VCaP (cell line): ENCODE measurements around the gene AQP1.

Experiments
- H3K27ac ChIP-seq: fragments of 450-650 bp; 2 replicates; pipeline ENCODE4 v1.5.1; 2017
- TF ChIP-seq, protein P1 (sequence below): fragments of 450-650 bp; conservative IDR thresholded peaks from 2 replicates; pipeline ENCODE4 v1.5.1; 2017; ENCODE audit warnings: mild to moderate bottlenecking, moderate library complexity

Gene AQP1

DNA sequence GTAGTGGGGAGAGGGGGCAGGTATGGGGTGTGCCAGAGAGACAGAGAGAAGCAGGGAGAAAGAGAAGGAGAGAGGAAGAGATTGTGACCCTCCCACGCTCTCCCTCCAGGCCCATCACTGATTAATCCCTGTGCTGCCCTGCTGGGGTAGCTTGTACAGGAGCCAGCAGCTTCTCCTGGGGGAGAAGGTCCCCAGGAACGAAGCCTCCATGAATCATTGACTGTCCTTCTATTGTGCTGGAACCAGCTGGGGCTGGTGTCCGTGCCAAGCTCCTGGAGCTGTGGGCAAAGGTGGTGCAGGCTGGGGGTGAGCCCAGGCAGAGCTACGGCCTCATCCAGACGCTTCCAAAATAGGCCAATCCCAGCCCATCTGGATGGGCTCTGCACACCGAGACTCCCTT lies 20.9 kb downstream of the AQP1 start:
- TF ChIP-seq, protein P1, sequence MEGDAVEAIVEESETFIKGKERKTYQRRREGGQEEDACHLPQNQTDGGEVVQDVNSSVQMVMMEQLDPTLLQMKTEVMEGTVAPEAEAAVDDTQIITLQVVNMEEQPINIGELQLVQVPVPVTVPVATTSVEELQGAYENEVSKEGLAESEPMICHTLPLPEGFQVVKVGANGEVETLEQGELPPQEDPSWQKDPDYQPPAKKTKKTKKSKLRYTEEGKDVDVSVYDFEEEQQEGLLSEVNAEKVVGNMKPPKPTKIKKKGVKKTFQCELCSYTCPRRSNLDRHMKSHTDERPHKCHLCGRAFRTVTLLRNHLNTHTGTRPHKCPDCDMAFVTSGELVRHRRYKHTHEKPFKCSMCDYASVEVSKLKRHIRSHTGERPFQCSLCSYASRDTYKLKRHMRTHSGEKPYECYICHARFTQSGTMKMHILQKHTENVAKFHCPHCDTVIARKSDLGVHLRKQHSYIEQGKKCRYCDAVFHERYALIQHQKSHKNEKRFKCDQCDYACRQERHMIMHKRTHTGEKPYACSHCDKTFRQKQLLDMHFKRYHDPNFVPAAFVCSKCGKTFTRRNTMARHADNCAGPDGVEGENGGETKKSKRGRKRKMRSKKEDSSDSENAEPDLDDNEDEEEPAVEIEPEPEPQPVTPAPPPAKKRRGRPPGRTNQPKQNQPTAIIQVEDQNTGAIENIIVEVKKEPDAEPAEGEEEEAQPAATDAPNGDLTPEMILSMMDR, result no peak
- H3K27ac ChIP-seq, result no peak overlapping the region

DNA sequence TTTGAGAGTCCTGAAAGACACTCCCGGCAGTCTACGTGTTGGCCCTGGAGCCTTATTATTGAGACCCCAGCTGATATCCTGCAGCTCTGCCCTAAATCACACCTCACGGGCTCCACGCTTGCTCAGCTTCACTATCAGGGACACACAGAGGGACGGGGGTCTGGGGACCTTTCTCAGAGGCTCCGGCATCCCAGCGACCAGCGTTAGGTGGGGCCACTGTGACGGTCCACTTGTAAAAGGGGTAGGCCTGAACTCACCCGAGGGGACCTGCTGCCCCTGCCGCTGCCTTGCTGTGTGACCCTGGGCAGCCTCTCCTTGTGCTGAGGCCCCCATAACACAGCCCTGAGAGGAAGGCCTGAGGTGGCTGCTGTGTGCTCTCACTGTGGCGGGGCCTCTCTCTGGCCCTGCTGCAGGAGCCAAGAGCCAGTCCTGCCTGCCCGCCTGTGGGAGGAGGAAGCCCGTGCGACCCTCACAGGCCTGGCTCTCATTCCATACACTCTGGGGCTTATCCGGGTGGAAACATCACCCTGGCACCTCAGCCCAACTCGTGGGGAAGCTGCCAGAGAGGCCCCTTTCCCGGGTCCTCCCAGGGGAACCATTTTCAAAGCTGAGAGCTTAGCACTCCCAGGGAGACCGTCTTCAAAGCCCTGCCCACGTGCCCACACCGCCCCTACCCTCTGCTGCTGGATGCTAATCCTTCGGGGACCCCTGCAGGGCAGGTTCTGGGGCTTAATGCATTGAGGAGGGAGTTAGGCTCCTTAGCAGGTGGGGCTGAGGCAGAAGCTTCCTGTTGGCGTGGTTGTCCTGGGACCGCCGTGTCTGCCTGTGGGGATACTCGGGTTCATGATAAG lies 21.7 kb downstream of the AQP1 start:
- TF ChIP-seq, protein P1, result no peak
- H3K27ac ChIP-seq, result no peak overlapping the region

DNA sequence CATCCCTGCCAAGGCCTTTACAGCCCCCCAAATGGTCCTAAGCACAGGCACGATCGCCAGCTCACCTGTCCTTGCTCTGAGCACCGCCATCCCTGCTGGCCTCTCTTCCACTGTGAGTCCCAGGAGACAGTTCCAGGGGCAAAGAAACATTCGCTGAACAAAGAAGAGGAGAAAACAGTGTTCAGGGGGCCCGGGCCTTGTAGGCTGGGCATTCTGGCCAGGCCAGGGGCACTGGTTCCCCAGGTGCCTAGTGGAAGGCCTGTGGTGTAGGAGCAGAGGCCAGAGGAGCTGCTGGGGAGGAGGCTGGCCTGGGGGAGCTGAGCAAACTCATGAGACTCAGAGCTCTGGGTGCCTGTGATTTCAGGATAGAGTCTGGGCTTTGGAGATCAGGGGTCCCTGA lies 22.6 kb downstream of the AQP1 start:
- no peak overlapping the region for H3K27ac ChIP-seq
- TF ChIP-seq, protein P1, result no peak

DNA sequence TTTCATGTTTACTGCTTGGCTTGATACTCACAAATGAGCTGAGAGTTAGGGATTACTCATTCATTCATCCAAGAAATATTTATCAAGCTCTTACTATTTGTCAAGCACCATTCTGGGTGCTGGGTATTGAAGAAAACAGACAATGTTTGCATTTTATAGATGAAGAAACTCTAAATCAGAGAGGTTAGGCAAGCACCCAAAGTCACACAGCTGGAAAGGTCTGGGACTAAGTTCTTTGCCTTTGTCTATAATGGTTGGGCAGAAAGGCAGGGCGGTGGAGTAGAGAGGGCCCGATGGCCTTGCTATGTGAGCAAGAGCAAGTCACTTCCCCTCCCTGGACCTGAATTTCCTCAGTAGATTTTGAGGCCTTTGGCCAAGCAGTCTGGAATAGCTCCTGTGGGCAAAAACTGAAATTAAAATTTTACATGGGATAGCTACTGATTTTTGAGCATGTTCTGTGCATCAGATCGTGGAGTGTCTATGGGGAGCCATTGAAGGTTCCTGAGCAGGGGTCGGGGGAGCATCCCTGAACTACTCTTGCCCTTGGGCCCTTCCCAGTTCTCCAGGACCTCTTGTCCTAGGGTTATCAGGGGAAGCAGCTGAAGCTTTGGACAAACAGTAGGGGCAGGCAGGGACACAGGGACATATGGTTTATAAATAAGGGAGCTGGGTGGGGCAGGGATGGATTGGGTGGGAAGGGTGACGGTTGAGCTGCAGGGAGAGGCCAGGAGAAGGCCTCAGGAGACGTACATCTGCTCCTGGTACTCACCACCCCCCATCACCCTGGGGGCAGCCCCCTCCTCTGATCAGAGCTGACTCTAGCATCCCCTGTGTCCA lies 23.3 kb downstream of the AQP1 start:
- no peak overlapping the region for H3K27ac ChIP-seq
- TF ChIP-seq, protein P1, result no peak

DNA sequence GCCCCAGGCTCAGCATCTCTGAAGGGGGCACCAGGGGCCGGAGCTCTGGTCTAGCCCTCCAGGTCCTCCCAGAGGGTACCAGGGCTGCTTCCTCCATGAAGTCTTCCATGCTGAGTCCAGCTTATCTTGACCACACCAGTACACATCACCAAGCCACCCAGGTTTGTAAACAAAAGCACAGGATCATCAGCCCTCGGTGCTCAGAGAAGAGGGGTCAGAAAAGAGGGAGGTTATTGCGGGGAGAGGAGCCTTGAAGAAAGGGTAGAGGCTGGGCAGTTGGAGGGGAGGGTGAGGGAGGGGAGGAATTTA lies 23.9 kb downstream of the AQP1 start:
- TF ChIP-seq, protein P1, result no peak
- no peak overlapping the region for H3K27ac ChIP-seq

DNA sequence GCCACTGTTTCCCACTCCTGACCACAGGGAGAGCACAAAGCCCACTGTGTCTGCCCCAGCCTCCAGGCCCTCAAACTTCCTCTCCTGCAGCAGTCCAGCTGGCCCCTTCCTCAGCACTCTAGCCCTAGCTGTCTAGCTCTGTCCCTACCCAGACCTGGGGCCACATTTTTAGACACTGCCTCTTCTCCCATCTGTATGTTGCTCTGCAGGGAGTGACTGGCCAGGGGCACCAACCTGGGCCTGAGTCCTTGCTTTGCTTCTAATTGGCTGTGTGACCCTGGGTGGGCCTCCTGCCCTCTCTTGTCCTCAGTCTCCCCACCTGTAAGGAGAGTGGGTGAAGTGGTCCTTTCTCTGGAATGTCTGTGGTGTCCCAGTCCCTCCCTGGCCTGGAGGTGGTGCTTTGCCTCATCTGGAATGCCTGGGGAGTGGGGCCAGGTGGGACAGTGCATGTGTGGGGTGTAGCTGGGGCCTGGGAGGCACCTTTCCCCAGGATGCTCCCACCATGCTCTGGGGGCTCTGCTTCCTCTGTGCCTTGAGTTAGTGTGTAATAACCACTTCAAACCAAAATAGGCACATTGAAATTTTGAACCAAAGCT lies 25.1 kb downstream of the AQP1 start:
- no peak overlapping the region for H3K27ac ChIP-seq
- TF ChIP-seq, protein P1, result no peak

DNA sequence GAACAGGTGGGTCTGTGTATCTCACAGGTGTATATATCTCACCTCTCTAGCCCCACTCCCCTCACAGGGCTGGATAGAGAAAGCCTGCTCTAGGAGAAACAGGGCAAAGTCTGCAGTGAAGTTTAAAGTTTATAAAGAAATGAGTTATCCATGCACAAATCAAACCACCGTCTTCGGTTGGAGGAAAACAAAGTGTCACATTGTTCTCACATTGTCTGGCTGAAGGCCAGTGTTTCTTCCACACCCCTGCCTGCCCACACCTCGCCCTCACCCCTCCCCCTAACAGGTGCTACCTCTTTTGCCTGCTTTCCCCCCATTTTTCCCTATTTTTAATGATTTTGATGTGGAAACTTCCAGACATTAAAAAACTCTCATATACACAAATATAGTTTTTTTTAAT lies 25.8 kb downstream of the AQP1 start:
- TF ChIP-seq, protein P1, result no peak
- no peak overlapping the region for H3K27ac ChIP-seq
